Liver (tissue), 9 donors: Measurements from ENCODE around the gene CREG2. TPM values are rescaled to one million over a fixed set of nuclear protein-coding genes. Genes with fewer than 3 reads are reported as not detected.

ENCODE experiments used
- DNase-seq: peaks from one replicate; pipeline ENCODE4 v3.0.0-alpha.2; 2017; ENCODE audit warnings: low spot score
- H3K27ac ChIP-seq, 2 donors: one replicate each; pipeline ENCODE4 v1.7.0; 2013; ENCODE audit warnings: inconsistent platforms in 2 of 2, low read length in 2 of 2, control low read depth in 1 of 2, low read depth in 1 of 2, mild to moderate bottlenecking in 1 of 2
- H3K27me3 ChIP-seq, 4 donors: one replicate each; pipeline versions ENCODE4 v1.6.1 to v1.7.0; 2013; ENCODE audit warnings: low read length in 3 of 4, inconsistent platforms in 1 of 4, mild to moderate bottlenecking in 1 of 4, moderate library complexity in 1 of 4; ENCODE audit not compliant: control insufficient read depth in 4 of 4, insufficient read depth in 4 of 4
- H3K36me3 ChIP-seq, 4 donors: one replicate each; pipeline versions ENCODE4 v1.6.1 to v1.7.0; 2013; ENCODE audit warnings: low read length in 3 of 4, mild to moderate bottlenecking in 3 of 4, low read depth in 1 of 4, moderate library complexity in 1 of 4; ENCODE audit not compliant: control insufficient read depth in 4 of 4, insufficient read depth in 3 of 4
- H3K4me1 ChIP-seq, 4 donors: one replicate each; pipeline versions ENCODE4 v1.6.1 to v1.7.0; 2013; ENCODE audit warnings: low read length in 3 of 4, mild to moderate bottlenecking in 3 of 4, moderate library complexity in 1 of 4; ENCODE audit not compliant: control insufficient read depth in 4 of 4, insufficient read depth in 4 of 4
- H3K4me3 ChIP-seq, 3 donors: one replicate each; pipeline versions ENCODE4 v1.6.1 to v1.7.0; 2013; ENCODE audit warnings: low read length in 3 of 3, control low read depth in 1 of 3, low read depth in 1 of 3, mild to moderate bottlenecking in 1 of 3
- H3K9ac ChIP-seq, 2 donors: one replicate each; pipeline ENCODE4 v1.7.0; 2013; ENCODE audit warnings: low read length in 2 of 2, mild to moderate bottlenecking in 2 of 2, moderate library complexity in 2 of 2, control low read depth in 1 of 2, low read depth in 1 of 2
- H3K9me3 ChIP-seq, 4 donors: one replicate each; pipeline versions ENCODE4 v1.6.1 to v1.7.0; 2013; ENCODE audit warnings: low read length in 3 of 4; ENCODE audit not compliant: control insufficient read depth in 4 of 4
- ATF3 ChIP-seq: IDR thresholded peaks from 2 replicates; pipeline ENCODE4 v1.6.1; 2016; ENCODE audit warnings: antibody characterized with exemption
- CTCF ChIP-seq: fragments of 150-350 bp; IDR thresholded peaks from 2 replicates; pipeline ENCODE4 v1.5.1; 2017; ENCODE audit warnings: improper control_type of control experiment, low read depth, low read length; ENCODE audit not compliant: missing input control
- EGR1 ChIP-seq, 2 donors: IDR thresholded peaks; 2 replicates each; pipeline ENCODE4 v1.6.1; 2016 to 2018; ENCODE audit warnings: antibody characterized with exemption in 2 of 2, low read depth in 2 of 2
- FOXA1 ChIP-seq: IDR thresholded peaks from 2 replicates; pipeline ENCODE4 v1.6.1; 2016; ENCODE audit warnings: antibody characterized with exemption
- FOXA2 ChIP-seq: IDR thresholded peaks from 2 replicates; pipeline ENCODE4 v1.6.1; 2016; ENCODE audit warnings: antibody characterized with exemption
- GABPA ChIP-seq, 2 donors: IDR thresholded peaks in 1 of 2; conservative IDR thresholded peaks in 1 of 2; 2 replicates each; pipeline ENCODE4 v1.6.1; 2016; ENCODE audit warnings: antibody characterized with exemption in 2 of 2, mild to moderate bottlenecking in 1 of 2, moderate library complexity in 1 of 2
- HNF4A ChIP-seq, 2 donors: conservative IDR thresholded peaks; 2 replicates each; pipeline ENCODE4 v1.6.1; 2016; ENCODE audit warnings: antibody characterized with exemption in 2 of 2, mild to moderate bottlenecking in 2 of 2
- HNF4G ChIP-seq: IDR thresholded peaks from 2 replicates; pipeline ENCODE4 v1.6.1; 2016; ENCODE audit warnings: antibody characterized with exemption
- JUND ChIP-seq, 2 donors: IDR thresholded peaks; 2 replicates each; pipeline ENCODE4 v1.6.1; 2016; ENCODE audit warnings: antibody characterized with exemption in 2 of 2
- MAX ChIP-seq: IDR thresholded peaks from 2 replicates; pipeline ENCODE4 v1.6.1; 2016; ENCODE audit warnings: antibody characterized with exemption
- NR2F2 ChIP-seq: IDR thresholded peaks from 2 replicates; pipeline ENCODE4 v1.6.1; 2016; ENCODE audit warnings: antibody characterized with exemption
- RAD21 ChIP-seq, 2 donors: IDR thresholded peaks; 2 replicates each; pipeline ENCODE4 v1.6.1; 2016; ENCODE audit warnings: antibody characterized with exemption in 2 of 2, mild to moderate bottlenecking in 2 of 2
- REST ChIP-seq: IDR thresholded peaks from 2 replicates; pipeline ENCODE4 v1.6.1; 2016; ENCODE audit warnings: antibody characterized with exemption, mild to moderate bottlenecking
- RXRA ChIP-seq, 2 donors: IDR thresholded peaks; 2 replicates each; pipeline ENCODE4 v1.6.1; 2017 to 2018; ENCODE audit warnings: antibody characterized with exemption in 2 of 2, mild to moderate bottlenecking in 1 of 2
- SP1 ChIP-seq: IDR thresholded peaks from 2 replicates; pipeline ENCODE4 v1.6.1; 2018; ENCODE audit warnings: antibody characterized with exemption, mild to moderate bottlenecking
- TAF1 ChIP-seq: conservative IDR thresholded peaks from 2 replicates; pipeline ENCODE4 v1.6.1; 2016; ENCODE audit warnings: antibody characterized with exemption, mild to moderate bottlenecking
- YY1 ChIP-seq: IDR thresholded peaks from 2 replicates; pipeline ENCODE4 v1.6.1; 2016; ENCODE audit warnings: antibody characterized with exemption, mild to moderate bottlenecking
- ZBTB33 ChIP-seq: IDR thresholded peaks from 2 replicates; pipeline ENCODE4 v1.6.1; 2016; ENCODE audit warnings: antibody characterized with exemption
- WGBS: extraction: QIAGEN DNeasy Blood & Tissue Kit; methylation state at CpG from one replicate; pipeline ENCODE4 v1.1.7; 2013; 5-methylcytosine and 5-hydroxymethylcytosine counted together
- polyA plus RNA-seq, 2 donors: library from polyadenylated mRNA; stranded (reverse) in 1 of 2; unstranded in 1 of 2; fragments of 200-250 nt in 1 of 2; fragments of >200 nt in 1 of 2; fragmentation: Nextera tagmentation in 1 of 2; extraction: Ambion mirVana in 1 of 2; gene quantifications; one replicate each; pipeline versions ENCODE4 v1.2.1 to v1.2.3, GENCODE V29; 2013 to 2015
- total RNA-seq, 2 donors: library from RNA; depleted of rRNA; stranded (reverse); fragments of >200 nt; gene quantifications; one replicate each; pipeline ENCODE4 v1.2.3, GENCODE V29; 2014
- donor health status: healthy.
- donor health status: healthy.
- donor health status: healthy.
- donor health status: healthy.
- donor health status: healthy.

Gene CREG2
- total and polyA plus RNA-seq, 4 donors: 0.05 TPM; not detected in 3

GRCh38 chr2:101405351-101405899 lies 18.1 kb upstream of the CREG2 start:
- Histone ChIP-seq H3K27ac (no peak overlapping the region), H3K4me3 (no peak overlapping the region), H3K9ac (no peak overlapping the region), H3K4me1 (no peaks in the 10 kb centered on the region), H3K9me3 (no peaks in the 10 kb centered on the region), H3K36me3 (no peaks in the 10 kb centered on the region), H3K27me3 (no peaks in the 10 kb centered on the region)
- DNase-seq: no peak
- TF ChIP-seq GABPA (IDR thresholded peaks at IDR 0.05 in 1 of 2, conservative IDR thresholded peaks at IDR 0.05 in 1 of 2): no peak
- TF ChIP-seq RXRA (IDR thresholded peaks at IDR 0.05): no peak
- 75% methylated on average over 7 of the region's 7 CpGs for WGBS

- WGBS: 100% methylated on average over 1 of the region's 1 CpG
- Histone ChIP-seq H3K4me3 (no peak overlapping the region), H3K9me3 (no peaks in the 10 kb centered on the region), H3K9ac (no peak overlapping the region), H3K4me1 (no peaks in the 10 kb centered on the region), H3K27ac (no peak overlapping the region), H3K27me3 (no peaks in the 10 kb centered on the region), H3K36me3 (no peaks in the 10 kb centered on the region)
- no peak for DNase-seq
- TF ChIP-seq EGR1 (IDR thresholded peaks at IDR 0.05; ENCODE audit: low read depth in 2 of 2) (no peak), REST (no peak), MAX (no peak), ZBTB33 (no peak), FOXA1 (no peak), SP1 (no peak), RAD21 (IDR thresholded peaks at IDR 0.05) (no peak), GABPA (IDR thresholded peaks at IDR 0.05 in 1 of 2, conservative IDR thresholded peaks at IDR 0.05 in 1 of 2) (no peak), RXRA (IDR thresholded peaks at IDR 0.05) (no peak), HNF4G (no peak), NR2F2 (no peak), JUND (IDR thresholded peaks at IDR 0.05) (no peak), HNF4A (conservative IDR thresholded peaks at IDR 0.05) (no peak), CTCF (no peak), TAF1 (no peak), ATF3 (no peak), FOXA2 (no peak), YY1 (no peak)
Observed at GRCh38 chr2:101403745-101404144, 16.4 kb upstream of the CREG2 start.
